WERI-Rb-1 (cell line): ENCODE measurements around the gene SPATA2L.

Experiments
- DNase-seq: peaks from one replicate; pipeline ENCODE4 v3.0.0-alpha.2; 2020
- H3K27ac ChIP-seq: fragments of 250-450 bp; sonication (Bioruptor Pico); 2 replicates; pipeline ENCODE4 v1.5.1; 2020; ENCODE audit warnings: mild to moderate bottlenecking, moderate library complexity
- H3K27me3 ChIP-seq: fragments of 250-450 bp; sonication (Bioruptor Pico); 2 replicates; pipeline ENCODE4 v1.5.1; 2021; ENCODE audit warnings: mild to moderate bottlenecking, low read depth, moderate library complexity; ENCODE audit not compliant: insufficient read depth, severe bottlenecking
- H3K36me3 ChIP-seq: fragments of 250-450 bp; sonication (Bioruptor Pico); 2 replicates; pipeline ENCODE4 v1.5.1; 2020; ENCODE audit warnings: mild to moderate bottlenecking, moderate library complexity
- H3K4me3 ChIP-seq: 2 replicates; pipeline ENCODE4 v1.5.1; 2011; ENCODE audit warnings: low read depth, mild to moderate bottlenecking, control low read depth, low read length
- H3K9me3 ChIP-seq: fragments of 250-450 bp; sonication (Bioruptor Pico); 2 replicates; pipeline ENCODE4 v1.5.1; 2021; ENCODE audit warnings: mild to moderate bottlenecking, moderate library complexity; ENCODE audit not compliant: severe bottlenecking
- CTCF ChIP-seq: IDR thresholded peaks from 2 replicates; pipeline ENCODE4 v1.5.1; 2011; ENCODE audit warnings: low read depth, mild to moderate bottlenecking, control low read depth, inconsistent platforms, low read length

SPATA2L gene

GRCh38 chr16:89701425-89702406 lies at the start of gene SPATA2L:
Gene SPATA2L (minus strand): TSS chr16:89701705. CDS start chr16:89701232, 473 bp downstream.
- DNase-seq, result peak; percentile 93
- TF ChIP-seq CTCF, result no peak
- Histone ChIP-seq H3K27me3 (no peaks in the 10 kb centered on the region), H3K9me3 (no peaks in the 10 kb centered on the region), H3K36me3 (no peaks in the 10 kb centered on the region), H3K4me3 (peak within 1 kb of the TSS; percentile 55), H3K27ac (peak within 1 kb of the TSS; percentile 56)

- no peak overlapping the region for H3K4me3 ChIP-seq
- no peaks in the 10 kb centered on the region for H3K27me3 ChIP-seq
- DNase-seq, result no peak
- no peaks in the 10 kb centered on the region for H3K9me3 ChIP-seq
- peaks cover 47% of the 10 kb centered on the region for H3K36me3 ChIP-seq
- TF ChIP-seq CTCF, result no peak
- no peak overlapping the region for H3K27ac ChIP-seq
These were observed 48.1 kb upstream of the SPATA2L start for GRCh38 chr16:89749637-89750036.

GRCh38 chr16:89748921-89749320 lies 47.4 kb upstream of the SPATA2L start:
- no peak for DNase-seq
- no peaks in the 10 kb centered on the region for H3K9me3 ChIP-seq
- peaks cover 54% of the 10 kb centered on the region for H3K36me3 ChIP-seq
- no peak overlapping the region for H3K4me3 ChIP-seq
- H3K27me3 ChIP-seq, result no peaks in the 10 kb centered on the region
- no peak for TF ChIP-seq CTCF
- H3K27ac ChIP-seq, result no peak overlapping the region

GRCh38 chr16:89748076-89748475 lies 46.6 kb upstream of the SPATA2L start:
- Histone ChIP-seq H3K27me3 (no peaks in the 10 kb centered on the region), H3K36me3 (peaks cover 63% of the 10 kb centered on the region), H3K27ac (no peak overlapping the region), H3K9me3 (no peaks in the 10 kb centered on the region), H3K4me3 (no peak overlapping the region)
- no peak for TF ChIP-seq CTCF
- DNase-seq, result no peak

- Histone ChIP-seq H3K4me3 (no peak overlapping the region), H3K27me3 (no peaks in the 10 kb centered on the region), H3K27ac (no peak overlapping the region), H3K9me3 (no peaks in the 10 kb centered on the region), H3K36me3 (peaks cover 61% of the 10 kb centered on the region)
- no peak for DNase-seq
- TF ChIP-seq CTCF, result no peak
These were observed 44.5 kb upstream of the SPATA2L start for GRCh38 chr16:89746043-89746442.
